HG03354 (cell line): ENCODE measurements around the gene C2orf92.
"Not testable (repeated sequence)": the region's sequence is repeated elsewhere in the genome, so short reads cannot be mapped to it uniquely, and the experiment has no call there.

Experiments
- ATAC-seq: cut with Tn5 transposase; IDR thresholded peaks from one replicate; pipeline ENCODE4 v1.9.1; 2021; ENCODE audit warnings: mild to moderate bottlenecking; ENCODE audit not compliant: unreplicated experiment, poor library complexity, severe bottlenecking

C2orf92 gene

DNA sequence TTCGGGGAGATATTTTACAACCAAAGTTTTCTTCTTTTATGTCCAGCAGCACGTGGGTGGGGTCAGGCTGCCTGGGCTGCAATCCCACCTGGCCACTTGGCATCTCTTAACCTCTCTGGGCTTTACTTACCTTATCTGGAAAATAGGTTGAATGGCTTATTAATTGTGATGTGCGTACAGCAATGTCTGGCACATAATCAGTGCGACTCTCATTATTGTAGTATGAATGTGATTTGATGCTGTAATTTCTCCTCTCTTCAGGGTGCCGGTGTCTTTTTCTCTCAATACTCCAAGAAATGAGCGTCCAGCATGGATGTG, 41.8 kb downstream of the C2orf92 start:
- no peak for ATAC-seq

DNA sequence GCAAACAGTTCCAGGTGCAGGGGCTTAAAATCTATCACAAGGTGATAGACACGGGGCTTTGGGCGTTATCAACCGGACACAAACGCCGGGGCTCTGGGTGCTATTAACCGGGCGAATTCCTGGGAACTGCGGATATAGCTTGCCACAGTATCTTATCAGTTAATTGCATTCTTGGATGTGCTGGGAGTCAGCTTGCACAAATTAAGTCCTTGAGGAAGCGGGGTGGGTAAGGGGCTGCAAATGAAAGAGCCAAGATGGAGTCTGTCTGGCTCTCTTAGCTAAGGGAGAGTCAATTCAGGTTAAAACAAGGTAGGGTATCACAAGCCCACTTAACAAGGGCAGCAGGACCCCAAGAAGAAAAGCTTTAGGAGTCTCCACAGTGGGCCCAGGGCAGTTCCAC, 42.7 kb downstream of the C2orf92 start:
- not testable (repeated sequence) for ATAC-seq

DNA sequence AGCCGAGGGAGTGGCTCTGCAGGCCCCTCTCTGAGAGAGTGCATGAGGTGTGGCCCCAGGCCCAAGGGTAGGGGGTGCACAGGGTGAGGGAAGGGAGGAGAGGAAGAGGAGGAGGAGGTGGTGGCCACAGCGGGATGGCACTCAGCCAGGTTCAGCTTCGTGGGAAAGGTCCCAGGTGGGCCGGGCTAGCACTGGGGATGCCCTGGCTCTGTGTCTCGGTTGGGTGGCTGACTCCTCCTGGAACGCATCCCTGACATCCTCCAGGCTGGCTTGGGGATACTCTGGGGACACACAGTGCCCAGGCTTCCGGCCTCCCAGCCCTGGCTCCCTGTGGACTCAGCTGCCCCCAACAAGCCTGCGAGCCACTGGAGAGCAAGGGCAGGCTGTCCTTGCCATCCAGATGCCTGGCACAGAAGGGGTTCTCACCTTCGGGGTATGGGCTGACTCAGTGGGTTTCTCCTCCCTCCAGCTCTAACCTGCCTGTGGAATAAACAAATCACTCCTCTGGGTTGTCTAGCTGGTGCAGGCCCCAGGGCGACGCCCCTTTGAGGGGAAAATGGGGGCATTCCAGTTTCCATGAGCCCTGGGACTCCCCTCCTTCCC, 43.3 kb downstream of the C2orf92 start:
- ATAC-seq: no peak

GRCh38 chr2:97713296-97714083, 44.0 kb downstream of the C2orf92 start, which contains the start of gene ZAP70:
Gene ZAP70 (plus strand): TSS chr2:97713576. CDS start chr2:97724037, 10,461 bp downstream.
- ATAC-seq: peak; percentile 49

DNA sequence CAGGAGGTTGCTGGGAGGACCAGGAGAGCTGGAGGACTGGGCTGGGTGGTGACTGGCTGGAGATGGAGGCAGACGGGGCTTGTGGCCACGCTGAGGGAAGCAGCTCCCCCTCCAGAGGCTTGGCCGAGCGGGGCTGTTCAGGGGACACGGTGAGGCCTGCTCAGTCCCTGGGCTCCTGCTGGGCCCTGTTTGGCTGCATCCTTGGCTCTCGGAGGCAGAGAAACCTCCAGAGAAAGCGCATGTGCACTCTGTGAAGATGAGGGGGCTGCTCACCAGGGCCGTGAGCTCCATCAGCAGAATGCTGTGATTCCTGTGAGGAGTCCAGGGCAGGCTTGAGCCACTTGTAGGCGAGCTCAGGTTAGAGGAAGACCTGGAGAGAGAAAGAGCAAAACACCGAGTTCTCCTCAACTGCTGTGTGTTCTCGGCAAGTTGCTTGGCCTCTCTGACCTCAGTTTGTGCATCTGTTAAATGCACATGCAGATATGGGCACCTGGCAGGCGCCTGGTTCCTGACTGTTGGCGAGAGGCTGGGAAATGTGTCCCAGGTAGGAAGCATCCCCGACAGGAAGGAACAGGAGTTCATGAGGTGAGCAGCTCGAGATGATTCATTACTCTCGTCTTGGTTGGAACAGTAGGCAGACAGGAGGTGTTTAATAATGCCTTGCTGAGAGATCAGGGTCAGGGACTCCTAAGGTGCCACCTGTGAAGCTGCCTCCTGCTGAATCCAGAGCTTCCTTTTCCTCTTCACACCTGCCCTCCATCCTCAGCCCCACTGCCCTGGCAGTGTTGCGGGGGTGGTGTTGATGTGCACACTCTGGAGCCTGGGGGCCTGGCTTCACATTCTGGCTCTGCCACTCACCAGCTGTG, 44.8 kb downstream of the C2orf92 start:
- no peak for ATAC-seq

DNA sequence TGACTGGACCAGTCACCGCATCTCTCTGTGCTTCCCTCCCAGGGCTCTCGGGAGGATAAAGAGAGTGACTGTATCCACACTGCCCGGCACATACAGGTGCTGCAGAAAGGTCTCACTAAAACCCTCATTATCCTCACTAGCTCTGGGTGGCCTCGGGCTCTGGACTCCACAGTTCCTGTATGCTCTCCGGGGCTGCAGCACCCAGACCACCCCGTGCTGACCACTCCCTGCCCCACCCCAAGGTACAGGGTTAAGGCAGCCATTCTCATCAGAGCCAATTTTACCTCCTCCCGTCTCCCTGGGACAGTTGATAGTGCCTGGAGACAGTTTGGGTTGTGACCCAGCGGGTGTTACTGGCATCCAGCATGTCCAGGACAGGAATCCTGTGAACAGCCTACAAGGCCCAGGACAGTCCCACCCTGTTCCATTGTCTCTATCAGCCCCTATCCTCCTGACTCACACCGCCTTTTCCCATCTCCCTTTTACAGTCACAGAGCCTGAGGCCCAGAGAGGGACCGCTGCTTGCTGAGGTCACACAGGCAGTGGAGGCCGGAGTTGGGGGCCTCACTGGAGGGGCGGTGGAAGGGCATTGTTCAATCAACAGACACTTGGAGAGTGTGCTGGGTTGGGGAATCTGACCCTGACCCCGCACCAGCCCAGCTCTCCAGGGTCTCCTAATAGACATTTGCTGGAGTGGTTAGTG, 45.6 kb downstream of the C2orf92 start:
- ATAC-seq: no peak

DNA sequence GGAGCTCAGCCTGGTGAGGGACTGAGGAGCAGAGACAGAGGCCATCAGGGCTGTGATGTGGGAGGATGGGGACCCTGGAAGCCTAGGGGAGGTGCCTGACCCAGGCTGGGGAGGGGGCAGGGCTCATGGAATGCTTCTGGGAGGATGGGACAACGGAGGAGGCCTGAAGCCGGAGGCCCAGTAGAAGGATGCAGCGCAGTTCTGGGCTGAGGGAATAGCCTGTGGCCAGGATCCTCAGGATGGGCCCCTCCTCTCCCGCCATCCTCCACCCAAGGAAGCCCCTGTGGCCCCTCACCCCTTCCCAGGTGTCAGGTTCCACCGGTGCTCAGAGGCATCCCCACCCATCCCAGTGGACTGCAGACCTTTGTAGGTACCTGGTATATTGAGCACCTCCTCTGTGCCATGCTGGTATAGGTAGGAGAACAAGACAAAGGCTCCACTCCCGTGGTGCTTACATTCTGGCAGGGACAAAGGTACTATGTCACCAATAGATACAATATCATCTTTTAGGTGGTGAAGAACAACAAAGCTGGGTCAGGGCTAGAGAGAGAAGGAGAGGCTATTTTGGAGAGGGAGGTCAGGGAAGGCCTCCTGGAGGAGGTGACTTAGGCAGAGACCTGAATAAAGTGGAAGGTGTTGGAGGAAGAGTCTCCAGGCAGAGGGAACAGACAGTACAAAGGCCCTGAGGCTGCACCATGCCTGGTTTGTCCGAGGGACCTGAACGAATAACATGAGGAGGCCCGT, 46.6 kb downstream of the C2orf92 start:
- ATAC-seq: no peak

DNA sequence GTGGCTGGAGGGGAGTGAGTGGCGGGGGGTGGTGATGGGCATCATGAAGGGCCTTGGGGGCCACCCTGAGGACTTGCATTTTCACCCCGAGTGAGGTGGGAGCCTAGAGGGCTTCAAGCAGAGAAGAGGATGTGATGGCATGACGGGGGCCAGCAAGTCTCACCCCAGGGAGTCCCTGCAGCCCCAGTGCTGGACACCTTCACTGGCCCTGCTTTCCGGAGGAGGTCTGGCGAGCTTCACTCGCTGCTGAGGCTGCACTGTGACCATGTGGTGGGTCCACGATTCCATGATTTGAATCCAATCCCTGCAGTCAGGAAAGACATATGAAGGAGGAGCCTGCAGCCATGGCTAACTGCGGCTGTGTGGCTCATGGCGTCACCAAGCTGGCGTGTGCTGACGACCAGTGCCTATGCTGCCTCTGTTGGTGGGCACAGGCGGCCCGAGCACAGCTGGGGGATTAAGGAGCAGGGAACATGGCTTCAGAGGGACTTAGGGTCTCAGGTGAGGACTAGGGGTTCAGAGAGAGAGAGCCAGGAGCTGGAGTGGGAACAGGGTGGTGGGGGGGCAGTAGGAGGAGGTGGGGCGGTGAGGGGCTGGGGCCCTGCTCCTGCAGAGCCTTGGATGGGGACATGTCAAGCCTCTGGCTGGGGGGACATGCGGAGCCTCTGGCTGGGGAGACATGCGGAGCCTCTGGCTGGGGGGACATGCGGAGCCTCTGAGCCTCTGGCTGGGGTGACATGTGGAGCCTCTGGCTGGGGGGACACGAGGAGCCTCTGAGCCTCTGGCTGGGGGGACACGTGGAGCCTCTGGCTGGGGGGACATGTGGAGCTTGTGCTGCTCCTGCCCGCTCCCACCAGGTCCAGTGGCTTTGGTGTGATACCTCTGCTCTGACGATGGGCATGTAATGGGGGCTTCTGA, 47.4 kb downstream of the C2orf92 start:
- no peak for ATAC-seq

DNA sequence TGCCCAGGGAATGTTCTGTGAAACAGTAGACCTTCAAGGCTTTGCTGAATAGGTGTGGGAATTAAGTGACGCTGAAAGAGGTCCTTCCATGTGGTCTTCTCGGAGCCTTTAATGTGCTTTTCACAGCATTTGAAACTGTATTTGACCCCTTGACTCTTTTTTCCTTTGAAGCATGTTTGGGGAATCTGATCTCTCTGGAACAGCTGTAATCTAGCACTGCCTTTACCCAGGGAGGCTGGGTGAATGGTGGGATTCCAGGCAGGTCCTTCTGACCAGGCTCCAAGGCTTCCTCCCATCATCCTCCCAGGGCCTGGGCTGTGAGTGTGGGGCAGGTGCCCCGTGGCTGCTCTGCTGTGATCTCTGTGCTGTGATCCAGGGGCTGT, 48.1 kb downstream of the C2orf92 start:
- no peak for ATAC-seq

DNA sequence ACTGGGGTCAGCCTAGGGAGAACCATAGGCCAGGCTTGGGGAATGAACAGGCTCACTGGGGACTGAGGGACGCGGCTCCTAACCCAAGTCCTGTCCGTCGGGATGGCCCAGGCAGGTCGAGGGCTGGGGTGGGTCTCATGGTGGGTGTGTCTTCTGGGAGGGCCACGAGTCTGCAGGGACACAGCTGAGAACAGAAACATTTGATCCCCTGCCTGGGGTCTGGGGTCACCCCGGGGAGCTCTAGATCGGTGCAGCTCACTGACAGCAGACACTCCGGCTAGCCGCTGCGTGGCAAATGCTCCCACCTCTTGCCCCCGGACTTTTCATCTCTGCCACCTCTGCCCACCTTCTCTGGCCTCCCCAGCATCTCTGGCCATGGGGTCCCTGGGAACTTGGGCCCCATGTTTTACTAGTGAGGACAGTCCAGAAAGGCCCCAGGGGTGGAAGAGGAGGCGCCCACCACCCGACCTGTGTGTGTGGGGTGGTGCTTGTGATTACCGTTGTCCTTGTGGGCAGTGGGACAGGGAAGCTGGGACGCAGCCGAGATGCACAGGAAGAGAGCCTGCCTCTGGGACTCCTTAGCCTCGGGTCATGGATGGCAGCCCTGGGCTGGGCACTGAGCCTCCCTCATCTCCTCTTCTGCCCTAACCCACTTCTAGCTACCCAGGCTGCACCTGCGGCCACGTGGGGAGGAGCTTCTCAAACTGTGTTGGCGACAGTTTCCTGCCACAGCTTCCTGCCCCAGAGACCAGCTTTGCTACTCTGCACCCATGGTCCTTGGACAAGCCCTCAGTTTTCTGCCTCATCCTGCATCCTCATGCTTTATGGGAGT, 48.8 kb downstream of the C2orf92 start:
- peak; percentile 69 for ATAC-seq

GRCh38 chr2:97718942-97719341, 49.4 kb downstream of the C2orf92 start:
- ATAC-seq: peak; percentile 18

GRCh38 chr2:97719362-97720155, 50.0 kb downstream of the C2orf92 start:
- ATAC-seq: no peak

DNA sequence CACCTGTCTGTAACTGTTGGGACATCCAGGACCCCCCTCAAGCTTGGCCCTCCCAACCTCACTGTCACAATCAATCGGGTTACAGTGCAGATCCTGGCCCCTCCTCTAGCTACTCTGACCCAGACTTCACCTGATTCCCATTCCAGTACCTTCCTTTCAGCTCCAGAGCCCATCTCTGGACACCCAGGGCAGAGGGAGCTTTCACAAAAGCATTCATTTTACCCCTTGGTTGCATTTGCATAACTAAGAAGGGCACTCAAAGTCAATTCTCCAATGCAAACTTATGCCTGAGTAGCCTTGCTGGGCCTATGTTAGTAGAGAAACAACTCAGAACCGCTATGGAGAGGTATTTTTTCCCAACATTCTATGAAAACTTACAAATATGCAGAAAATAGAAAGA, 51.2 kb downstream of the C2orf92 start:
- ATAC-seq: no peak

GRCh38 chr2:97722227-97722626, 52.7 kb downstream of the C2orf92 start:
- ATAC-seq: no peak

DNA sequence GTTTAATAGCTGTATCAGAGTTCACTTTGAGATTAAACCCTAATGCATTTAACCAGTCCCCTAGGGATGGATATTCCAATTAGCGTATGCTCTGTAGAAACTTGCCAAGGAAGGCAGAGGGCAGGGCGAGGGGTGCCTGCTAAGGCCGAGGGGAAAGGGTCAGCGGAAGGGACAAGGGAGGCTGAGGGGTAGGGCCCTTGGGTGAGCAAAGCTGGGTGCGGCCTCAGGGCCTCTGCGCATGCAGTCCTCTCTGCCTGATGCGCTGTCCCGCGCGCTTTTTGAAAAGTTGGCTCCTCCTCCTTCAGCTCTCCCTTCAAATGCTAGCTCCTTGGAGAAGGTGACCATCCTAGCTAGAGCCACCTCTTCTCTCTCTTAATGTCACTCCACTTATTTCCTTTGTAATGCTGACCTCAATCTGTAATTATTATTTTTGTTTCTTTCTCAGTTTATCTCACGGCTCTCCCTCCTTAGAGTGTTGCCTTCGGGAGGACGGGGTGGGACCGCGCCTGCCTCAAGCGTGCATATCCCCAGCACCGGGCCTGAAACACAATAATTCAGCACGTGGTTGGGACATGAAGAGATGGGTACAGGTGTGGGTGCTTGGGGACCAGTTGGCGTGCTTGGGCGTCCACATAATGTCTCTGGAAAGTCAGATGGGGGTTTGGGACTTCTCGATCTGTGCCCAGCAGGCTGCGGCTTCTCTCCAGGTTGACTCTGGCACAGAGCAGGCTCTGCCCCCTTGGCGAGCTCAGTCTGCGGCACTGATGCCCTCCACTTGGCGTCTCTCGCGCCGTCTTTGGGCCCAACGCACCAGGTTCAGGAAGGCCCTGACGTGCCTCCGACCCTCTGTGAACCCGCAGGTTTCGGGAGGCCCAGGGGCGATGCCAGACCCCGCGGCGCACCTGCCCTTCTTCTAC, 53.9 kb downstream of the C2orf92 start:
- ATAC-seq: no peak

DNA sequence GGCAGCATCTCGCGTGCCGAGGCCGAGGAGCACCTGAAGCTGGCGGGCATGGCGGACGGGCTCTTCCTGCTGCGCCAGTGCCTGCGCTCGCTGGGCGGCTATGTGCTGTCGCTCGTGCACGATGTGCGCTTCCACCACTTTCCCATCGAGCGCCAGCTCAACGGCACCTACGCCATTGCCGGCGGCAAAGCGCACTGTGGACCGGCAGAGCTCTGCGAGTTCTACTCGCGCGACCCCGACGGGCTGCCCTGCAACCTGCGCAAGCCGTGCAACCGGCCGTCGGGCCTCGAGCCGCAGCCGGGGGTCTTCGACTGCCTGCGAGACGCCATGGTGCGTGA, 54.5 kb downstream of the C2orf92 start:
- ATAC-seq: no peak
